ENCODE data around the gene DBX1.
"Not testable (repeated sequence)": the region's sequence is repeated elsewhere in the genome, so short reads cannot be mapped to it uniquely, and the experiment has no call there.

DBX1 gene, protein sequence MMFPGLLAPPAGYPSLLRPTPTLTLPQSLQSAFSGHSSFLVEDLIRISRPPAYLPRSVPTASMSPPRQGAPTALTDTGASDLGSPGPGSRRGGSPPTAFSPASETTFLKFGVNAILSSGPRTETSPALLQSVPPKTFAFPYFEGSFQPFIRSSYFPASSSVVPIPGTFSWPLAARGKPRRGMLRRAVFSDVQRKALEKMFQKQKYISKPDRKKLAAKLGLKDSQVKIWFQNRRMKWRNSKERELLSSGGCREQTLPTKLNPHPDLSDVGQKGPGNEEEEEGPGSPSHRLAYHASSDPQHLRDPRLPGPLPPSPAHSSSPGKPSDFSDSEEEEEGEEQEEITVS

GRCh38 chr11:20160425-20161229, at the start of gene DBX1:
Gene DBX1 (minus strand): TSS chr11:20160475. CDS start chr11:20160324, 151 bp downstream.
- no peak for DNase-seq (ENCODE audit: low read depth in 2 of 2)

DNA sequence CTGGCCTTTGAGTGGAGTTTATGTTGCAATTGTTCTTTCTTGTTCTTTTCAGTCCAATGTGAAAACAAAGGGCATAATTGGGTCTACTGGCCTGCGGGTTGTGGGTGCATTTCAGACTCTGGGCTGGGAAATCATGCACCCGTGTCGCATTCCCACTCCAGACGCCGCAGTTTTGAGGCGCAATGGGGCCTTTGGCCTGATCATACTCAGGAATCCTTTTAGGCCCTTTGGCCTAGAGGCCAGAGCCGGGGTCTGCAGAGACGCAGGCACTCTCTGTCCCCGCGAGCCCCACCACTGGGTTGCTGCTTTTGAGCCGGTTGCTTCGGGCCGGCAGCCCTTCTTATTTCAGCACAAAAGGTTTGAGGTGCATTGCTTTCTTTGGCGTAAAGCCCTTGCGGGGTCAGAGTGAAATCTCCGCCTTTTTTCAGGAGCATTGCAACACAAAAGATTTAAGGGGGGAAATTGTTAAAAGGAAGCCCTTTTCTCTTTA, 48.4 kb upstream of the DBX1 start:
- no peak for DNase-seq (ENCODE audit: low read depth in 2 of 2)

GRCh38 chr11:20207781-20208621, 47.7 kb upstream of the DBX1 start:
- DNase-seq (ENCODE audit: low read depth in 2 of 2): no peak

GRCh38 chr11:20205807-20206206, 45.5 kb upstream of the DBX1 start:
- no peak for DNase-seq (ENCODE audit: low read depth in 2 of 2)

GRCh38 chr11:20204681-20205080, 44.4 kb upstream of the DBX1 start:
- DNase-seq (ENCODE audit: low read depth in 2 of 2): no peak

DNA sequence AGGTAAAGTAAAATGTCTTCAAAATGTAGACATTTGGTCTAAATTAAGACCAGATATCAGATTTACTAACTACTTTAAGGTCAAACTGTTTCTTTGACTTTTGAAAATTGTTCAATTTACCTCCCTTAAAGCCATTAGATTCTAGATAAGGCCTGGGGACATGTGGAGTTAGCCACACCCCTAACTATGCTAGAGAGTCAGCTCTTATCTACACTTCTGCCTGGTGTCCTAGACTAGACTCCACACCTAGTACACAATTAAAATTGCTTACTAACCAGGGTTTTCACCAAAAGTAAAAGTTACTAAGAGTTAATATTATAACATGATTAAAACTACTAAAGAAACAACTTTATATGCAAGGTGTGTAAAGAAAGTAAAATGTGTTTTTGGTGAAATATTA, 43.6 kb upstream of the DBX1 start:
- no peak for DNase-seq (ENCODE audit: low read depth in 2 of 2)

DNA sequence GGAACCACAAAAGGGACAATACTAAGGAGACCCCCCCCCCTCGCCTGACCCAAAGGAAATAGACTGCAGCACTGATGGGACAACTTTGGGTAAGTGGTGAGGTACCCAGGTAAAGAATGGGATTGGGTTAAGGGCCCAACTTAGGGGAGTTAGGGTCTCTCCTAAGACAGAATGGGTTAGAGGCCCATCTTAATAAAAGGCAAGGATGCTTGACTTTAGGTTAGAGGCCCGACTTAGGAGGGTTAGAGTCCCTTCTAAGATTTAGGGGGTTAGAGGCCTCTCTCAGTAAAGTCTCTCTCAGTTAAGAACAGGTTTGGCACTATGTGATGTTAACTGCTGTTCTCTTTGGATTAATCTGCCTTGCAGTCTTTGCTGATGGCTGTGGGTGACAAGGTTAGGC, 41.0 kb upstream of the DBX1 start:
- DNase-seq (ENCODE audit: low read depth in 2 of 2): no peak

DNA sequence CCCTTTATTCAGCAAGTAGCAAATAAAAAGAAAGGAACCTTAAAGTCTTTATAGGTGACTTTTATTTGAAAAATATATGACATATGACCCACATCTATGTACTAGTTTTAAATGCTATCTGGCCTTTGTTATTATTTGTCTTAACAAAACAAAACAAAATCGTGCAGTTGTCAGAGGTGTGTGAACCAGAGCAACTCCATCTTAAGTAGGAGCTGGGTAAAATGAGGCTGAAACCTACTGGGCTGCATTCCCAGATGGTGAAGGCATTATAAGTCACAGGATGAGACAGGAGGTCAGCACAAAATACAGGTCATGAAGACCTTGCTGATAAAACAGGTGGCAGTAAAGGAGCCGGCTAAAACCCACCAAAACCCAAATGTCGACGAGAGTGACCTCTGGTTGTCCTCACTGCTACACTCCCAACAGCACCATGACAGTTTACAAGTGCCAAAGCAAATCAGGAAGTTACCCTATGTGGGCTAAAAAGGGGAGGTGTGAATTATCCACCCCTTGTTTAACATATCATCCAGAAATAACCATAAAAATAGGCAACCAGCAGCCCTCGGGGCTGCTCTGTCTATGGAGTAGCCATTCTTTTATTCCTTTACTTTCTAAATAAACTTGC, 40.2 kb upstream of the DBX1 start:
- not testable (repeated sequence) for DNase-seq (ENCODE audit: low read depth in 2 of 2)

DNA sequence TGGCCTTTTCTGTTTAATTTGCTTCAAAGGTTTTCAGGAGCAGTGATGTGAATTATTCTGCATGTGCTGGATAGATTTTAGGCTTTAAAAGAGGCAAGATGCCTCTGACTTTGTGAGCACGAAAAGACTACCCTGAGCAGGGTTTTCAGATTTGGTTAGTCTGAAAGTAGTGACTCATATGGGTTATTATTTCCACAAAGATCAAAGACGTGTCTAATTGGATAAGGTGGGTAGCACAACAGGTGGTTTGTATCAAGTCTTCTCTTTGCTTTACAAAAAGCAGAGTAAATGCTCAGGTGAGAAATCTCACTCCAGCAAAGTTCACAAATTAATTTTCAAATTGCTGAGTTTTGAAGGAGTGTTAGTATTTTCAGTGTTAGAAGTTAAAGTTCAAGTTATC, 37.6 kb upstream of the DBX1 start:
- DNase-seq (ENCODE audit: low read depth in 2 of 2): no peak

DNA sequence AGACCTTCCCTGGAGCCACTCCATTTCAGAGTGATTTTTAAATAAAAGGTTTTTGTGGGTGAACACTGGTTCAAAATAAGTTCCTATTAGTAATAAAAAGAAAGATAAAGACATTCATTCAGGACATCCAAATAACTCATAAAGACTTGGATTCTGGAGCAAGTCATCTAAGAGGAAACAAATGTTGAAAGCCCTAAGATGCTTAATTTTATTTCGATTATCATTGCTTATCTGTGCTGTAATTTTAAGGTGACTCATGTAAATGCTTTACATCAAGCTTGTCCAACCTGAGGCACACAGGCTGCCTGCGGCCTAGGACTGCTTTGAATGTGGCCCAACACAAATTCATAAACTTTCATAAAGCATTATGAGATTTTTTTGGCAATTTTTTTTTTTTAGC, 34.2 kb upstream of the DBX1 start:
- DNase-seq (ENCODE audit: low read depth in 2 of 2): no peak

DNA sequence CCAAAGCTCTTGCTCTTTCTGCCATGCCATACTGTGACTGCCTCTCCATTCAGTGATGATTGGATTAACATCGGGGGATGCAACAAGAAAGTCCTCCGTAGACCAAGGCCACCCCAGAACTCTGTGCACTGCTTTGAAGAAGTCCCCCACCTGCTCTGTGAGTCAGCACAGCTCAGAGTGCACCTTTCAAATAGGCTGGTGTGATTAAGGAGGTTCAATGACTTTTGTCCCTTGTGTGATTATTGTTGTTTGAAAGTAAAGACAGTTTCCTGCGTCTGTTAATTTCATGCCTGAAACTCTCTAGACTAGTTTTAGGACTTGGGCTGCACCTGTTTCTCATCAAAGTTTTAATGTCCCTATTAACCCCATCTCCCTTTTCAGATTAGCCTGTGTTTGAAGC, 33.0 kb upstream of the DBX1 start:
- DNase-seq (ENCODE audit: low read depth in 2 of 2): no peak

DNA sequence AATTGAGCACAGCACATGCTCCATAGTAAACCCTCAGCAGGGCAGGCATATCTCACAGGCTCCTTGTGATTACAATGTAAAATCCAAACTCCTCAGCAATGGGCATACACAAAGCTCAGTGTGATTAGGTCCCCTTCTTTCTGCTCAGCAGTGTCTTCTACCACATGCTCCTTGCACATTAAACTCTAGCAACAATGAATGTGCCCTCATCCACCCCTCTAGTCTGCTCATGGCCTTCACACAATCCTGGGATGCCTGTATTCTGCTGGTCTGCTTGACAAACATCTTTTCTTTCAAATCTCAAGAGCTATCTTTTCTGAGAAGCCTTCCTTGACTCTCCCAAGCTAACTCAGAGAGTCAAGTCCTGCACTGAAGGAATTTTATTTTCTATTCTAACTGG, 32.4 kb upstream of the DBX1 start:
- no peak for DNase-seq (ENCODE audit: low read depth in 2 of 2)

DNA sequence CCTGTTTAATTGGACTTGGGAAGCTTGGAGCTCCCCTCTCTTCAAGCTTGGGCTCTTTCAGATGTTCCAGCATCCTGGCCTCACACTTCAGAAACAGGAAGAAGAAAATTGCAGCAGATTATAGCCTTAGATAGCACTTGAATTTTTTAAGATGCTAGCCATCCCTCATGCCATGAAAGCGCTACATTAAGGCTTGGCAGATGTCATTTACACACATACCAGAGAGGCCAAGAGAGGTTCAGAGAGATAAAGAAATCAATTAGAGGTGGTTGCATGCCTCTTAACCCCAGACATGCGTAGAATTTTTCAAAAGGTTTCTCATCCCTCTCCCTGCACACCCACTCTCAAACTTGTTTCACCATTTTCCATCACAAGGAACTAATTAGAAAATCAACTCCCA, 31.9 kb upstream of the DBX1 start:
- no peak for DNase-seq (ENCODE audit: low read depth in 2 of 2)

- DNase-seq (ENCODE audit: low read depth in 2 of 2): no peak
Observed at GRCh38 chr11:20178976-20179375, 18.7 kb upstream of the DBX1 start.

GRCh38 chr11:20177136-20177535, 16.9 kb upstream of the DBX1 start:
- no peak for DNase-seq (ENCODE audit: low read depth in 2 of 2)

- no peak for DNase-seq (ENCODE audit: low read depth in 2 of 2)
Observed at GRCh38 chr11:20172721-20173447, 12.6 kb upstream of the DBX1 start.

DNA sequence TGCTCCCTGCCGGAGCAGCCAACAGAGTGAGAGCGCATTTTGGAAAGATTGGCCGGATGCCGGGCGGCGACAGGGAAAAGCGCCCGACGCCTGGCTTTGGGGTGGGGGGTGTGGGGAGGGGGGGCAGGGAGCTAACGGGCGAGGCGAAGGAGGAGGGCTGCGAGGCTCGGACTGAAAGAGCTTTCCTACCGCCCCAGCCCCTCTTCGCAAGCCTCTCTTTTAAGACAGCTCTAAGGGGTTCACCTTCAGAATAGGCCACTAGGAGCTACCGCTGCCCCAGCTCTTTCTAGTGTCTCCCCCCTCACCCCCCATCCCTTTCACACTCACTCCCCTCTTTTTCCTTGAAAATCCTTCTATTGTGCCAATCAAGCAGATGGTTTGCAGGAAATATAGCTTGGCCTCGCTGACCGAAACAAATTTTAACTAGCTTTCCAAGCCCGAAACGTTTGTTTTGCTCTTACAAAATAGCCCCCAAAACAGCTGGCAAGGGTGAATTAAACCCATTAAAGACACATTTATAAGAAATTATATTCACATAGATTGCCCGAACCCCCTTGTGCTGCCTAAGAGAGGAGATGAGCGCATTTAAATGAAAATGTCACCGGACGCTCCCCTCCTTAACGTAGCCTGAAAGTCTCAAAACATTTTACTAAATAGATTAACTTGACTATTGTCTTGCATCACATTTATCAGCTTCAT, 3.7 kb upstream of the DBX1 start:
- no peak for DNase-seq (ENCODE audit: low read depth in 2 of 2)

DNA sequence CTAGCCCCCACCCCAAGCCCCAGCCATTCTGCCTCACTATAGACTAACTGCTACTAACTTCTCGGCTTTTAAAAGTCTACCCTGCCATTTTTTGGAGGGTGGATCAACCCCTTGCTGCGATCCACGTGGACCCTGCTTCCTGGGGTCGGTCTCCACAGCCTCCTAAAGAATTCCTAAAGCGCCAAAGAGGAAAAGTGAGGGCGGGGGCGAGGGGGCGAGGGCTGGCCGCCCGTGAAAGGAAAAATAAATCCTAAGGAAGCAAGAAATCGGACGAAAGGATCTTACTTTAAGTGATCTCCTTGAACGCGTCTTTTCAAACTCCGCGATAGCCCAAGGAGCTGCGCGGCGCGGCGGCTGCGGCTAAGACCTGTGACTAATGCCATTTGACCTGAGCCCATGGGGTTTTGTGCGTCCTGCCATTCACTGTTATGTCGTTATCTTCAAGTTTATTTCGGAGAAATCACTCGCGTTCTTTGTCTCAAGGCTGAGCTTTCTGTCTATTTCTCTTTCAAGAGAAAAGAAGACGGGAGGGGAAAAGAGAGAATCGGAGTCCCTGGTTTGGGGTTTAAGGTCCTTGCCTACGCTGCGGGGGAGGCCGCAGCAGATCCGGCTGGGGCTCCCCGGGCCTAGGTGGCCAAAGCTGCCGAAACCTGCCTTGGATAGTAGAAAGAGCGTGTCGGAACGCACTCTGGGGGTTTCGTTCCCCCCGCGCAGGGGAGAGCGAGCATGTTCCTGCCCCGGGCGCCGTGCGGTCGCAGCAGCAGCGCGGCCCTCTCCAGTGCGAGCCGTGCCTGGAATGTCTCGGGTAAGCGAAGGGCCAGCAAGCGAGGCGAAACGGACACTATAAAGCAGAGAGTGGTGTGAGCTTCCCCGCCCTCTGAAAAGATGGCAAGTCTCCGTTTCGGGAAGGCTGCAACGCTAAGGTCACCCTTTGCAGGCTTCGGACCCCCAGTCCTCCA, 2.8 kb upstream of the DBX1 start:
- DNase-seq (ENCODE audit: low read depth in 2 of 2): no peak
